Thyroid gland (tissue), 4 donors: ENCODE data around the gene TJP1. TPM values are rescaled to one million over a fixed set of nuclear protein-coding genes. Genes with fewer than 3 reads are reported as not detected.
"Not testable (repeated sequence)": the region's sequence is repeated elsewhere in the genome, so short reads cannot be mapped to it uniquely, and the experiment has no call there.

ENCODE experiments used
- DNase-seq, 2 donors: peaks; one replicate each; pipeline ENCODE4 v3.0.0-alpha.2; 2019
- H3K27ac ChIP-seq, 3 donors: fragments of 200-600 bp; sonication (generic); 1 replicate in 2 of 3; 2 replicates in 1 of 3; pipeline ENCODE4 v1.5.1; 2016 to 2019; ENCODE audit warnings: mild to moderate bottlenecking in 1 of 3, moderate library complexity in 1 of 3
- H3K27me3 ChIP-seq: fragments of 200-600 bp; sonication (generic); one replicate; pipeline ENCODE4 v1.5.1; 2019
- H3K36me3 ChIP-seq, 2 donors: fragments of 200-600 bp; sonication (generic); one replicate each; pipeline ENCODE4 v1.5.1; 2016 to 2019
- H3K4me1 ChIP-seq, 2 donors: fragments of 200-600 bp; sonication (generic); one replicate each; pipeline ENCODE4 v1.5.1; 2017 to 2019
- H3K4me3 ChIP-seq, 3 donors: fragments of 200-600 bp; sonication (generic); replicated peaks in 1 of 3; 1 replicate in 2 of 3; 2 replicates in 1 of 3; pipeline ENCODE4 v1.5.1; 2016; ENCODE audit warnings: mild to moderate bottlenecking in 1 of 3
- H3K9me3 ChIP-seq: fragments of 200-600 bp; sonication (generic); one replicate; pipeline ENCODE4 v1.5.1; 2017
- CTCF ChIP-seq, 6 experiments: fragments of 200-600 bp in 3 of 6; fragments of 450-650 bp in 3 of 6; sonication (generic) in 3 of 6; IDR thresholded peaks; one replicate each; pipeline ENCODE4 v1.5.1; 2016 to 2019; ENCODE audit warnings: antibody characterized with exemption in 6 of 6, mild to moderate bottlenecking in 2 of 6, inconsistent platforms in 1 of 6, moderate library complexity in 1 of 6
- POLR2A ChIP-seq, 2 donors: fragments of 450-650 bp; IDR thresholded peaks; one replicate each; pipeline ENCODE4 v1.6.1; 2017; ENCODE audit warnings: antibody characterized with exemption in 2 of 2, mild to moderate bottlenecking in 2 of 2, moderate library complexity in 1 of 2
- WGBS, 2 donors: methylation state at CpG; one replicate each; pipeline ENCODE4 v1.1.5; 2017; 5-methylcytosine and 5-hydroxymethylcytosine counted together
- intact Hi-C: fragments of 100-400 bp; cut with DNase I; formaldehyde crosslinking; loops from one replicate; pipeline ENCODE4 v1.15.1; 2023
- total RNA-seq, 4 donors: library from RNA; depleted of rRNA; stranded (reverse); fragments of >200 nt; gene quantifications; one replicate each; pipeline ENCODE4 v1.2.3, GENCODE V29; 2016

Gene TJP1
- total RNA-seq, 4 donors from 2014 or later = 107 to 166 (median 126) TPM

GRCh38 chr15:29698030-29698701, 124.1 kb downstream of the TJP1 start:
- 64 to 76% methylated on average over 12 of the region's 12 CpGs for WGBS, 2 donors
- intact Hi-C loops = no loop called here
- peaks cover 14 to 26% of the 10 kb centered on the region in 2 donors for H3K4me1 ChIP-seq
- H3K4me3 ChIP-seq = no peak overlapping the region
- no peaks in the 10 kb centered on the region for H3K9me3 ChIP-seq
- DNase-seq = no peak
- H3K36me3 ChIP-seq = peaks cover 14 to 17% of the 10 kb centered on the region in 2 donors
- H3K27me3 ChIP-seq = no peaks in the 10 kb centered on the region
- H3K27ac ChIP-seq = no peak overlapping the region
- no peak for TF ChIP-seq POLR2A (IDR thresholded peaks at IDR 0.05)
- TF ChIP-seq CTCF (IDR thresholded peaks at IDR 0.05) = no peak

GRCh38 chr15:29696950-29697738, 125.1 kb downstream of the TJP1 start:
- H3K36me3 ChIP-seq = peaks cover 10 to 11% of the 10 kb centered on the region in 2 donors
- no peak overlapping the region for H3K4me3 ChIP-seq
- no peak for TF ChIP-seq CTCF (IDR thresholded peaks at IDR 0.05)
- no peak for TF ChIP-seq POLR2A (IDR thresholded peaks at IDR 0.05)
- peak overlapping the region in 2 of 3 donors; percentile 7 to 37 for H3K27ac ChIP-seq
- 44 to 50% methylated on average over 15 of the region's 15 CpGs for WGBS, 2 donors
- peaks cover 14 to 26% of the 10 kb centered on the region in 2 donors for H3K4me1 ChIP-seq
- DNase-seq = peak; percentile 69 to 78
- H3K9me3 ChIP-seq = no peaks in the 10 kb centered on the region
- intact Hi-C loops = no loop called here
- no peaks in the 10 kb centered on the region for H3K27me3 ChIP-seq

- DNase-seq = peak; percentile 58 to 70
- H3K4me3 ChIP-seq, intact Hi-C loops, H3K9me3 ChIP-seq, H3K27me3 ChIP-seq: not testable (repeated sequence)
- Histone ChIP-seq H3K27ac (peak overlapping the region in 2 of 3 donors; percentile 7 to 37), H3K4me1 (peaks cover 14 to 26% of the 10 kb centered on the region in 2 donors), H3K36me3 (peaks cover 10% of the 10 kb centered on the region in 2 donors)
- 23 to 54% methylated on average over 7 of the region's 7 CpGs for WGBS, 2 donors
Observed at GRCh38 chr15:29696506-29696905, 125.8 kb downstream of the TJP1 start.

- H3K27me3 ChIP-seq = no peaks in the 10 kb centered on the region
- intact Hi-C loops = no loop called here
- DNase-seq = peak; percentile 22 to 41
- H3K4me1 ChIP-seq = peaks cover 14 to 26% of the 10 kb centered on the region in 2 donors
- no peak overlapping the region for H3K4me3 ChIP-seq
- H3K36me3 ChIP-seq = peaks cover 5 to 10% of the 10 kb centered on the region in 2 donors
- 65 to 72% methylated on average over 7 of the region's 7 CpGs for WGBS, 2 donors
- no peak for TF ChIP-seq CTCF (IDR thresholded peaks at IDR 0.05)
- no peak for TF ChIP-seq POLR2A (IDR thresholded peaks at IDR 0.05)
- H3K27ac ChIP-seq = no peak overlapping the region
- no peaks in the 10 kb centered on the region for H3K9me3 ChIP-seq
Observed at GRCh38 chr15:29695489-29696167, 126.6 kb downstream of the TJP1 start.

GRCh38 chr15:29693225-29693624, 129.0 kb downstream of the TJP1 start:
- H3K9me3 ChIP-seq = no peaks in the 10 kb centered on the region
- no peak for TF ChIP-seq CTCF (IDR thresholded peaks at IDR 0.05)
- TF ChIP-seq POLR2A (IDR thresholded peaks at IDR 0.05) = no peak
- 95 to 96% methylated on average over 7 of the region's 7 CpGs for WGBS, 2 donors

More at GRCh38 chr15:29693225-29693624, 129.0 kb downstream of the TJP1 start:
- Histone ChIP-seq H3K4me1 (peaks cover 23 to 34% of the 10 kb centered on the region in 2 donors), H3K27ac (no peak overlapping the region), H3K36me3 (no peaks in the 10 kb centered on the region), H3K27me3 (no peaks in the 10 kb centered on the region), H3K4me3 (no peak overlapping the region)
- intact Hi-C loops = no loop called here
- DNase-seq = no peak
